ENCODE results near the gene CSF2. TPM values are rescaled to one million over a fixed set of nuclear protein-coding genes. Genes with fewer than 3 reads are reported as not detected.

The CSF2 gene
- total RNA-seq, 2 donors from 2014 or later: 8.4 to 39.7 TPM

DNA sequence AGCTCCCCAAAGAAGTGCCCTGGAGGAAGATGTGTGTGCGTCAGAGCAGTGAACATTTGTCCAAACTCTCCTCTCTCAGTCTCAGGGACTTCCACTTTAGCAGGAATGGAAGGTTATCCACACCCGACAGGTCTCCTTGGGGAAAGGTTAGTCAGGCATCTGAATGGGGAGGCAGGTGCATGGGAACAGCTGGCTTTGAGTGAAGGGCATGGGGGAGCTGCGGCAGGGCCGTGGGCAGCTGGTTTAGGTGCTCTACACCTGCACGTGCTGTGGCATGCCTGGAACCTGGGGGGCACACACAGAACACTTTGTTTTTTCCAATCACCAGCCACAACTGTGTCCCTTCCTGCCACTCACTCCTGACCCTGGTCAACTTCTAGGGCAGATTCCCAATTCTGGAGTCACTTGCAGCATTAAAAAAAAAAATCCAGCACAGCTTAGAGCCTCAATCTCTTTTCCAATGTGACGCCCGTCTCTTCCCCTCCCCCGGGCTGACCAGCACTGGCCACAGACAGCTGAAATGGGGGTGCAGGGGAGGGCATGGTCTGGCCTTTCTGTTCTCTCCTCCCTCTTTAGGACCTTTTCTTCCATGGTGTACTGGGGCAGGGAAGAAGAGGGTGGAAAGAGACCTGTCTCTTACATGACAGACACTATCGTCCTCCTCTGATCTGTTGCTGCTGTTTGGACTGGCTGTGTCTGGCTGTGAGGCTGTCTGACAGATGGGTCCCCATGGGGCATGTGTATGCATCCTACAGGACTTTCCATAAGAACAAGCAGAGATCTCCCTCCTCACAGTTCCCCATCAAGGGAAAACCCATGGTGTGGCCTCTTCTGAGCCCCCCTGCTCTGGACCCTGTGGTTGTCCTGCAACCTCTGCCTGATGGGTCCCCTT is 22.7 kb upstream of the CSF2 start:
- no peak for ATAC-seq
- Mint-ChIP-seq H3K27ac (no peak overlapping the region), H3K36me3 (no peaks in the 10 kb centered on the region), H3K9me3 (no peaks in the 10 kb centered on the region)
- DNase-seq (ENCODE audit: low spot score in 2 of 2): no peak

DNA sequence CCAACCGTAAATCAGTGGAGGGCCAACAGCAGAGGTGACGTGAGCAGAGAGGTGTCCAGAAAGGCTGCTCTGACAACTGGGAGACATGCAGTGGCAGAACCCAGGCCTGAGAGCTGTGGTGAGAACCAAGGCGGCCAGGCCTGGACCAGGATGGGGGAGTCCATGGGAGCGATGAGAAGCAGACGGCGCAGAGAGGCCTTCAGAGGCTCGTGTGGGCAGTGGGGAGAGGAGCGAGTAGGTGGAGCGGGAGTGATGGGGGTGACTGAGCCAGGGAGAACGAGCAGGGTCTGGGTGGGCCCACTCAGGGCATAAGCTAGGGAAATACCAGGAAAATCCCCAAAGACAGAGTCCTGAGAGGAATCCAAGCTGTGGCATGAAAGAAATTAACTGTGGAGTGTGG is 21.1 kb upstream of the CSF2 start:
- peak in 1 of 2 donors; percentile 38 for DNase-seq (ENCODE audit: low spot score in 2 of 2)
- no peak for ATAC-seq
- Mint-ChIP-seq H3K9me3 (no peaks in the 10 kb centered on the region), H3K36me3 (no peaks in the 10 kb centered on the region), H3K27ac (no peak overlapping the region)

DNA sequence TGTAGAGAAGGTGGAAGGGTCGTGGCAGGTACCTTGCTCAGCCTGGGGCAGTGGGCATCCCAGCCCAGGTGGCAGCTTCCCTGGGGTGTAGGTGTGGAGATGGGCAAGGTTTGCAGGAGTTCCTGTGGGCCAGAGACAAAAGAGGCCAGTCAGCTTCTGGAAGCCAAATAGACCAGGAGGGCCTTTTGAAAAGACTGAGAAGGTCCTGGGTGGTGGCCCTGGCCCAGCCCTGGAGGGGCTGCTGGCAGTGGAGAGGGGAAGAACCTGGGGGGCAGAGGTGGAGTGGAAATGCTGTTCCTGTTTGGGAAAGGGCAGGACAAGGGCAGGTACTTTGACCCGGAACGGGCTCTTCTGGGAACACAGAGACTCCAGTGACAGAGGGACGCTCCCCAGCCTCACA is 20.1 kb upstream of the CSF2 start:
- no peak overlapping the region for H3K27ac Mint-ChIP-seq

DNA sequence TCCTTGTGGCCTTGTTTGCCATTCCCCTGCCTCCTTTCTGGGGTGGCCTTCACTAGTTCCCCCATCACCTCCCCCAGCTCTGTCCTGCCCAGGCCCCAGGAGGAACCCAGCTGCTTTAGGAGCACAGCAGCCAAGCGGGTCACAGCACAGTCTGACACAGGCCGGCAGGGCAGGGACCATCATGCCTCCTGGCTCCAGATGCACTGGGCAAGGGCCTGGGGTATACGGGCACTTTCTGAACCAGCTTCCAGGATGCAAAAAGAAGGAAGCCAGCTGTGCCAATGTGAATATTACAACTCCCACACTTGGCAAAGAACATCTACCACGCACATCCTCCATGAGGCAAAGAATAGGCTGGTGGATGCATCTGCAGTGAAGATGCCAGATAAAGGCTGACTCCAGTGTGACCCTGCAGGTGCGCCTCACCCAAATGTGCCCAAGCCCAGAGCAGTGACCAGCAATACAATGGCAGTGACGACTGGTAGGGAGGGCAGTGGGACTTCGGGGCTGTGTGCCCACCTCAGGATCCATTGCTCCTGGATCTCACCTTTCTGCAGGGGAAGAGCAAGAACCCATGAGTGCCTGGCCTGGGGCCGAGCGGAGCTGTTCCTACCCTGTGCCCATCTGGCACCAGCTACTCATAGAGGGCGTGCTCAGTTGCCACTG is 19.4 kb upstream of the CSF2 start:
- Mint-ChIP-seq H3K36me3 (no peaks in the 10 kb centered on the region), H3K9me3 (no peaks in the 10 kb centered on the region), H3K27ac (no peak overlapping the region)
- ATAC-seq: no peak
- DNase-seq (ENCODE audit: low spot score in 2 of 2): peak in 1 of 2 donors; percentile 35

More for the DNA sequence above, 20.1 kb upstream of the CSF2 start:
- Mint-ChIP-seq H3K9me3 (no peaks in the 10 kb centered on the region), H3K36me3 (no peaks in the 10 kb centered on the region)
- ATAC-seq (no peak), DNase-seq (ENCODE audit: low spot score in 2 of 2) (no peak)

DNA sequence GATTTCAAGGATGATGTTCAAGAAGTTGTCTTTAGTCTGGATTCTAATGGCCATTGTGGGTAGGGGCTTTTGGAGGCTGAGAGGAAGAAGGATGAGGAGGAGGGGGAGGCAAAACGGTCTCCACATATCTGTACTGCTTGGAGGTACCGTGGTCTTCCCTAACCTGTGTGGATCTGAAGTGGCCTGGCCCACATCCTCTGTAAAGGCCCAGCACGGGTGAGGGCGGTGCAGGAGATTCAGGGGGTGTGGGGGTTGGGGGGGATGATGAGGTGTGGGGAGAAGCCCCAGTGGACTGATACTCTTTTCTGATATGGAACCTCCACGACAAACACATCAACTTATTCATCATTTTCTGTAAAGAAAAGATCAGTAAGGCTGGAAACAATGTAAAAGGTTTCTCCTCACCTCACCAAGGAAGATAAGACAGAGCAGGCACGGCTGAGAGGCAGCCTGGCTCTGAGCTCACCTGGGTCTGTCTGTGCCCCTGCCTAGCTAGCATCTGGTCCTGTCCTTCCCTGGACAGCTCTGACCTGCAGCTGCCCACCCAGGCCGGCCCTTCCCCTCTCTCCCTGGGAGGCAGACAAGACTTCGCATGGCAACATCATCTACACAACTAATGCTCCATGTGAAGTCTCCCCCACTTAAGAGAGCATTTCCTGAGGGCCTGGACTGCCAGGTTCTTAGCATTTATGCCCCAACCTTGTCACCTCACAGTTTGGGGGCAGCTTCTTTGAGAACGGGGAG is 18.7 kb upstream of the CSF2 start:
- no peaks in the 10 kb centered on the region for H3K9me3 Mint-ChIP-seq
- H3K36me3 Mint-ChIP-seq: no peaks in the 10 kb centered on the region
- peak in 1 of 2 donors; percentile 49 for DNase-seq (ENCODE audit: low spot score in 2 of 2)
- ATAC-seq: no peak
- H3K27ac Mint-ChIP-seq: no peak overlapping the region

DNA sequence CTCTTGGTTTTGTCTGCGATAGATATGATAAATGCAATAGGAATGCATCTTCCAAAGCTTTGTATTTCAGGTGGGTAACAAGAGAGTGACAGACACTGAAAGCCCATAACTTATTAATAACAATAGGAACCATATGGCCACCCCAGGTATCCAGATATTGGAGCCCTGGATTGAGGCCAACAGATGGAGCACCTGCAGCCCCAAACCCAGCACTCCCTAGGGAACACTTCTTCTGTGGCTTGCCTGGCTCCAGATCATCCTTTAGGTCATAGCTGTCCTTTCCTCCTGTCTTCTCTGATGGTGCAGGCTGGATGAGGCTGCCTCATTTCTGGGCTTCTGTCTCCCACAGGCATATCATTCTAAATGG is 18.2 kb upstream of the CSF2 start:
- Mint-ChIP-seq H3K9me3 (no peaks in the 10 kb centered on the region), H3K36me3 (no peaks in the 10 kb centered on the region), H3K27ac (no peak overlapping the region)
- no peak for DNase-seq (ENCODE audit: low spot score in 2 of 2)
- no peak for ATAC-seq

DNA sequence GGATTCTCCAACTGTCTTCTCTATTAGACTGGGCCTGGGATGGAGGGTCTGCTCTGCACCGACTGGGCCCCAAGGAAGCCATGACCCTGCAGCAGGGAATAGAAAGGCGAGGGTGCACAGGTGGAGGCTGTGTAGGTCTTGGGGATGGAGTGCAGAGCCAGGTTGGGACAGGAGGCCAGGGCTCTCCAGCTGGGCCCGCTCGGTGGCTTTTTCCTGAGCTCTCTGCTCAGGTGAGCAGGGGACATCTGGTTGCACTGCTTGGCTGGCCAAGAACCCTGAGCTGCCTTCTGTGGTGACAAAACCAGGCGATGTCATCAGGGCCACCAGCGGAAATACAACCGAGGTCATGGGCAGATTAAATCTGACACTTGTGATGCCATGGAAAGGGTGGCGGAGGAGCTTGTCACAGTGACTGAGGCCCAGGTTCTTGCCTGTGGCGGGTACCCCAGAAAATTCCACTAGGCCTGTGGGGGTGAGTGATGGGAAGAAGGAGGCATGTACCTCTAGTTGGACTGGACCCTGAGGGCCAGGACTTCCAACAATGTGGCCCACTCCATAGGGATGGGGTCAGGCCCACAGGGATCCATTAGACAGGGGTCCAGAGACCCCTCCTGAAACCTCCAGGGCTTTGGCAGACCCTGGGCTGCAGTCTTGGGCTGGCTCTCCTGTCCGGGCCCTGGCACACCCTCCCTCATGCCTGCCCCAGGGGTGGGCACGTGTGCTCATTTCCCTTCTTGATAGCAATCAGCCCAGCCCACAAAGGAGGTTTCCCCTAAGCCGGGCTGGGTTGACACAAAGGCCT is 17.6 kb upstream of the CSF2 start:
- no peak overlapping the region for H3K27ac Mint-ChIP-seq
- ATAC-seq: peak in 1 of 2 donors; percentile 55
- no peaks in the 10 kb centered on the region for H3K36me3 Mint-ChIP-seq
- DNase-seq (ENCODE audit: low spot score in 2 of 2): peak in 1 of 2 donors; percentile 54
- H3K9me3 Mint-ChIP-seq: no peaks in the 10 kb centered on the region

DNA sequence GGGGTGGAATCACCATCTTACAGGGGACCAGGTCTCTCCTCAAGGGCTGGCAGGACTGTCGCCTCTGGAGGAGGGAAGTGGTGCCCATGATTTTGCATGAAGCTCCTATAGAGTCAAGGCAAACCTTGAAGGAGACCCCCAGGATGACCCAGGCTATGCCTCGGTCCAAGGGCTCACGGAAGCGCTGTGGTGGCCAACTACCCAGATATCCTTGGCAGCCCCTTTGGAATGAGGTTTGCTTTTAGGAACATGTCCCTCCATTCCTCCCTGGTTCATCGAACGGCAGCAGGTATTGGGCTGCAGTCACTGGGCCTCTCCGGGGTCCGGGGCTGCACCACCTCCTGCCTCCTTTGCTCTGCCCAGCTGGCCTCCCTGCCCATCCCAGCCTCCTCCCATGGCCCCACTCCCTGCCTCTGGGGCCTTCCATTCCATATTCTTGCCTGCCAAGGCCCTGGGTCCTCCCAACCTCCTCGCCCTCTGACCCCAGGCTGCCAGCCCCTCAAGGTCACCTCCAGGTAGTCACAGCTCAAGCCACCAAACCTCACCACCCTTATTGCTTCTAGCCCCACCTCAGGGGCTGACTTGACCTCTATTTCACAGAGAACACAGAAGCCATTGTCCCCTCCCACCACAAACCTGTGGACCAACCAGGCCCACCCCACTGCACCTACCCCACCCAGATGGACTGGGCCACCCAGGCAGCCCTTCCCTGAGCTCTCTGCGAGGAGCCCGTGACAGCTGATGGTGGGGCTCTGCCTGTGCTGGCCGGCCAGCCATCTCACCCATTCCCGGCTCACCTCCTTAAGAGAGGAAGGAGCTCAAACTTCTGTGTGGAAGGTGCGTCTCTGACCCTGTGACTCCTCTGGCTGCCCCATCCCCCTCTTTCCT is 16.7 kb upstream of the CSF2 start:
- Mint-ChIP-seq H3K36me3 (no peaks in the 10 kb centered on the region), H3K9me3 (no peaks in the 10 kb centered on the region), H3K27ac (peak overlapping the region in 1 of 2 donors; percentile 13)
- DNase-seq (ENCODE audit: low spot score in 2 of 2) (peak in 1 of 2 donors; percentile 49), ATAC-seq (no peak)

DNA sequence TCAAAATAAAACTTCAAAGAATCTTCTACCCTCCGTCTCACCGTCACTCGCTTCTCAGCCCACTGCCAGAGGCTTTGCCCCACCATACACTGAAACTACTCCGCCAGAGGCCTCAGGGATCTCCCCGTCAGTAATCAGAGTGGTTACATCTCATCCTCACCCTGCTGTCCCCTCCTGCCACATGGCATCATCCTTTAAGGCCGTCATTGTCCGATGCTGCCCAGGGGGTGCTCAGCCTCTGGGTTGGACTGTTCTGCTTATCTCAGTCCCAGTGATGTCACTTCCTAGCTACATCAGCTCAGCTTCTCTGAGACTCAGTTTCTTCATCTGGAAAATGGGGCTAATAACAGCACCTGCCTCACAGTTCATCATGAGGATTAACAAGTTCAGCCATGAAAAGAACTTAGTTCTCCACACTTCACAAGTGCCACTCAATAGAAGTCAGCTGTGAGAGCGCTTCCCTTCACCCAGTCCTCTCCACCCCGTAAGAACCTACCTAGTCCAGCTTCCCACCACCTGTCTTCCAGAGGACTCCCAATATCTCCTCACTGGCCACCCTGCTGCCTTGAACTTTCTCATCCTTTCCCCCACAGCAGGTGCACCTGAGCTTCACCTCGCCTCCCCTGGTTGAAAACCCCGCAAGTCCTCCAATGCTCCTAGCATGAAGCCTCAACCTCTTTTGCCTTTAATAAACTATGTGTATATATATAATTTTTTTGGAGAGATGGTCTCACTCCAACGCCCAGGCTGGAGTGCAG is 15.9 kb upstream of the CSF2 start:
- Mint-ChIP-seq H3K27ac (no peak overlapping the region), H3K9me3 (no peaks in the 10 kb centered on the region), H3K36me3 (no peaks in the 10 kb centered on the region)
- DNase-seq (ENCODE audit: low spot score in 2 of 2): peak in 1 of 2 donors; percentile 34
- no peak for ATAC-seq

DNA sequence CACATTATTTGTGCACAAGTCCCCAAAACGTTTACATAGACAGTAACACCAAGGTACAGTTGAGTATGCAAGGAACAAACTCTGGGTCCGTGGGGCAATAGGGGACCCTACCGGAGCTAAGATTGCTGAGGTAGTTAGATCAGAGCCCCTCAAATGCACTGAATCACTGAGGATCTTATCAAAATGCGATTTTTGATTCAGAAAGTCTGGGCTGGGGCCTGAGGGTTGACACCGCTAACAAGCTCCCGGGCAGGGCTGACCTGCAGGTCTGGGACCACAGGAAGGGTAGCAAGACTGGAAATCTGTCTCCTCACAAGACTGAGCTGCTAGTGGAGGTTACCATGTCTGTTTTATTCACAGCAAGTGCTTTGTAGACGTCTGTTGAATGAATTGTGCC is 14.9 kb upstream of the CSF2 start:
- no peak for ATAC-seq
- DNase-seq (ENCODE audit: low spot score in 2 of 2): no peak
- Mint-ChIP-seq H3K27ac (no peak overlapping the region), H3K36me3 (no peaks in the 10 kb centered on the region), H3K9me3 (no peaks in the 10 kb centered on the region)

DNA sequence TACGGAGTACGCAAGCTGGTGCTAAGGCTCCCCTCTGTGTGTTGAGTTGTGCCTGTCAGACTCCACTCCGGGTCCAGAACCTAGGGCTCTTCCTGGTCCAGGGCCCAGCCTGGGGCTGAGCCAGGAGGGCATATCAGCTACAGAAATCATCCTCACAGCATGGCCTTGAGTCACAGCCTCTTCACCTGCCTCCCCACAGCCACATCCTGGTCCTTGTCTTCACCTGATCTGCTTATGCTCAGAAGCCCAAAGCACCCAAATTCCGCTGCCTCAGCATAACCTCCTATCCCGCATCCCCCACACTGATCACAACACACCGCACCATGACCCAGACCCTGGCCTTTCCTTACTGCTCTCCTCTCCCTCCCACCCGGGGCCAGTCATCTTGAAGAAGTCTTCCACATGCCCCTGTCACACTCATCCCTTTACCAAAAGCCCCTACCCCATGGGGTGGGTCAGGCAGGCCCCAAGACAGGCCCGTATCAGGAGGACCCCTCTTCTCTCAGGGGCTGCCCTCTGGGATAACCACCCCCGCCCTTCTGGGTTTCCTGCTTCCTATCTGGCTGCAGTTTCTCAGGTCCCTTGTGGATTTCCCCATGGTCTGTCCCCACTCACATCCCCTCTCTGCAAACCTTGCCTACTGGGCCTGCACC is 14.4 kb upstream of the CSF2 start:
- peak in 1 of 2 donors; percentile 48 for DNase-seq (ENCODE audit: low spot score in 2 of 2)
- H3K27ac Mint-ChIP-seq: peak overlapping the region in 1 of 2 donors; percentile 17

DNA sequence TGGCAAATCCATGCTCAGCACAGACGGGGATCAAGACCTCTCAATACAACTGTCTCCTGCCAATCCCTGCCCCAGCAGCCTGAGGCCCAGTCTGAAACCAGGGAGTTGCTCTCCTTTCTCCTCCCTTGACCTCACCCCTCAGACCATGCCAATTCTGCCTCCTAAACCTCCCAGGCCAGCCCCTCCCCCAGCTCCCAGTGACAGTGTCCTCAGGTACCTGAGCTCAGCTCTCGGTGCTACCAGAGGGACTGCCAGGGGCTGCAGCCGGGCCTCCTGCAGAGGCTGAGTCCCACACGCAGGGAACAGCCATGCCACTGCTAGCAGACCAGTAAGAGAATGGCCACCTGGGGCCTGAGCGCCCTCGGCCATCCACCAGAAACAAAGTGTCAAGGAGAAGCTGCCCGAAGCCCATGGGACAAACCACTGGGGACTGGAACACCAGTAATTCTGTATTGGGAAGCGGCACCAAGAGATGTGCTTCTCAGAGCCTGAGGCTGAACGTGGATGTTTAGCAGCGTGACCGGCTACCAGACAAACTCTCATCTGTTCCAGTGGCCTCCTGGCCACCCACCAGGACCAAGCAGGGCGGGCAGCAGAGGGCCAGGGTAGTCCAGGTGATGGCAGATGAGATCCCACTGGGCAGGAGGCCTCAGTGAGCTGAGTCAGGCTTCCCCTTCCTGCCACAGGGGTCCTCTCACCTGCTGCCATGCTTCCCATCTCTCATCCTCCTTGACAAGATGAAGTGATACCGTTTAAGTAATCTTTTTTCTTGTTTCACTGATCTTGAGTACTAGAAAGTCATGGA is 13.7 kb upstream of the CSF2 start:
- Mint-ChIP-seq H3K9me3 (no peaks in the 10 kb centered on the region), H3K36me3 (no peaks in the 10 kb centered on the region), H3K27ac (peak overlapping the region; percentile 17 to 29)
- peak in 1 of 2 donors; percentile 54 for DNase-seq (ENCODE audit: low spot score in 2 of 2)
- ATAC-seq: no peak

More for the DNA sequence above, 14.4 kb upstream of the CSF2 start:
- no peaks in the 10 kb centered on the region for H3K9me3 Mint-ChIP-seq
- ATAC-seq: peak in 1 of 2 donors; percentile 37
- no peaks in the 10 kb centered on the region for H3K36me3 Mint-ChIP-seq

DNA sequence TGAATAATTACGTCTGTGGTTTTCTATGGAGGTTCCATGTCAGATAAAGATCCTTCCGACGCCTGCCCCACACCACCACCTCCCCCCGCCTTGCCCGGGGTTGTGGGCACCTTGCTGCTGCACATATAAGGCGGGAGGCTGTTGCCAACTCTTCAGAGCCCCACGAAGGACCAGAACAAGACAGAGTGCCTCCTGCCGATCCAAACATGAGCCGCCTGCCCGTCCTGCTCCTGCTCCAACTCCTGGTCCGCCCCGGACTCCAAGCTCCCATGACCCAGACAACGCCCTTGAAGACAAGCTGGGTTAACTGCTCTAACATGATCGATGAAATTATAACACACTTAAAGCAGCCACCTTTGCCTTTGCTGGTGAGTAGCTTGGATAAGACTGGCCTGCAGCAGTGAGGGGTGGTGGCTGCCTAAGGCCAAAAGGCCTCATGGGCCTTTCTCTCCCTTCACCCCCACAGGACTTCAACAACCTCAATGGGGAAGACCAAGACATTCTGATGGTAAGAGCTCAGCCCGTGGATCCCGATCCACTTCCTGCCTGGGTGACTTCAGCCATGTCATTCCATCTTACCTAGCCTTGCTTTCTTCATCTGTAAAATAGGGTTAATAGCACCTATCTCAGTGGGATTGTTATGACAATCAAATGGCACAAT is 13.0 kb upstream of the CSF2 start, which contains the start of gene IL3:
Gene IL3, plus strand, starts transcription at position 155 of the 661 bp plus-strand sequence. Its CDS starts 52 bp downstream, at position 207.
- no peaks in the 10 kb centered on the region for H3K36me3 Mint-ChIP-seq
- peak within 1 kb of the TSS; percentile 17 to 29 for H3K27ac Mint-ChIP-seq
- DNase-seq (ENCODE audit: low spot score in 2 of 2) (peak in 1 of 2 donors; percentile 45), ATAC-seq (no peak)
- no peaks in the 10 kb centered on the region for H3K9me3 Mint-ChIP-seq
